HG02610 (cell line): ENCODE data around the gene LAPTM5.
"Not testable (repeated sequence)": the region's sequence is repeated elsewhere in the genome, so short reads cannot be mapped to it uniquely, and the experiment has no call there.

Source experiments
- ATAC-seq: cut with Tn5 transposase; IDR thresholded peaks from one replicate; pipeline ENCODE4 v1.9.1; 2021; ENCODE audit warnings: mild to moderate bottlenecking, moderate library complexity; ENCODE audit not compliant: unreplicated experiment

Gene LAPTM5

DNA sequence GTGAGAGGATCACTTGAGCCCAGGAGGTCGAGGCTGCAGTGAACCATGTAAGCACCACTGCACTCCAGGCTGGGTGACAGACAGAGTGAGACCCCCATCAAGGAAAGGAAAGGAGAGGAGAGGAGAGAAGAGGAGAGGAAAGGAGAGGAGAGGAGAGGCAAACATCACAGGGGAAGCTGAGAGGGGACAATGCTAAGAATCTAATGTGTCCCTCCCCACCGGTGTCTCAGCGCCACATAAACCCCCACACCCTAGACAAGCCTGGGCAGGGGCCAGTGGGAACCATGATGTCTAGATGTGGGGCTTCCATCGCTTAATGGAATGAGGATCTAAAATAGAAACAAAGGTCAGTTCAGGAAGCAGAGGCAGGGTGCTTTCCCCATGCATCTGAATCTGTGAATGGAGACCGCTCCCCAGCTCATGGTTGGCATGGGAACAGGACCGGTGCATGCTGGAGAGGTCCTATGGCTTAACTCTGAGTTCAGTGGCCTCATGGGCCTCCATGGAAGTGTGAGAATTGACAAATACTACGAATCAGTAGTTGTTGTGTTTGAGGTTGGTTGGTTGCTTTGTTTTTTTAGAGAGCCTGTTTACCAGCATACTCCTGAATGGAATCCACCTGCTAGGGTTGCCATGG, 16.3 kb upstream of the LAPTM5 start:
- no peak for ATAC-seq

- no peak for ATAC-seq
Observed at GRCh38 chr1:30771005-30771404, 13.4 kb upstream of the LAPTM5 start.

DNA sequence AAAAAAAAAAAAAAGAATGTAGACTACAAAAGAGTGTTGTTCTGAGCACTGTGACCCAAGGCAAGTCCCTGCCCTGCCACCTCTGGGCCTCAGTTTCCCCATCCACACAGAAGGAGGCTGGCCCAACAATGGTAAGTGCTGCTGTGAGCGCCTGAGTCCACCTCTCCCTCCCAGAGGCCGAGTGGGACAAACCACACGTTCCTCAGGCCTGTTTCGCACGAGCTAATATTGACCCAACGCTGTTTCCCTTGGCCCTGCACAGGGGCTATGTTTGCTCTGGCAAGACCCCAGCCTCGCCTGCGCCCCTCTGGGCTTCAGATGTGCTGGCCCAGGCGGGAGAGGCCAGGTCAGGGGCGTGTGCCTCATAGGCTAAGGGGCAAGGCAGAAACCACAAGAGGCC, 12.6 kb upstream of the LAPTM5 start:
- ATAC-seq: no peak

DNA sequence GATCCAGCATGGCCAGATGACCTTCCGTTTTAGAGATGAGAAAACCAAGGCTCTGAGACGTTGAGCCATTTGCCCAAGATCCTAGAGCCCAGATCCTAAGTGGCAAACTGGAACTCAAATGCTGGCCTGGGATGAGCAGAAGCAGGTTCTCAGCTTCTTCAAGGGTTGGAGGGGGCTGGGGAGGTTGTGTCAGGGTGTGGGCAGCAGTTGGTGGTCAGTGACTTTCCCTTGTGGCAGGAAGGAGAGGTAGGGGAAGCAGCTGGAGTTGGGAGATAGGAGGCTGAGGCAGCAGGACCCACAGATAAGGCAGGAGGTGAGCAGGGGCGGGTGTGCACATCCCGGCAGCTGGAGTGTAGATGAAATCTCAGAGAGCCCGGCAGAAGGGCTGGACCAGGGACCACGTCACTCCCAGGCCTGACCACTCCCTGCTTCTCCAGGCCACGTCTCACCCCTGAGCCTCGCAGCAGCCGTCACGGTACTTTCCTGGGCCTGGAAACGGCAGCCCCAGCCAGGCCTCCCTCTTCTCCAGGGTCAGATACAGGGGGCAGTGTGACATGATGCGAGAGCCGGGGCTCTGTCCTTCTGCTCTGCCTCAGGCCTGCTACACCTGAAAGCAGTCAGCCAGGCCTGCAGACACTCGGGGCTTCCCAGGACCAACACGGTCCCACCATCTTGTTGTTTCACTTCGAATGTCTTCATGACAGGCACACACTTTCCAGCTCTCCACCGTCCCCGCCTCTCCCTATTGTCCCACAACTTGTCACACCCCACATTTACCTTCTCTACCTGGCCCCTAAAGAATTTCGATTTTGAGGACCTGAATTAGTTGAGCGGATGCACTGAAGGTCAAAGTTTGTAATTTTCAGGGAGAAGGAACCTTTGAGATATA, 11.5 kb upstream of the LAPTM5 start:
- ATAC-seq: no peak

DNA sequence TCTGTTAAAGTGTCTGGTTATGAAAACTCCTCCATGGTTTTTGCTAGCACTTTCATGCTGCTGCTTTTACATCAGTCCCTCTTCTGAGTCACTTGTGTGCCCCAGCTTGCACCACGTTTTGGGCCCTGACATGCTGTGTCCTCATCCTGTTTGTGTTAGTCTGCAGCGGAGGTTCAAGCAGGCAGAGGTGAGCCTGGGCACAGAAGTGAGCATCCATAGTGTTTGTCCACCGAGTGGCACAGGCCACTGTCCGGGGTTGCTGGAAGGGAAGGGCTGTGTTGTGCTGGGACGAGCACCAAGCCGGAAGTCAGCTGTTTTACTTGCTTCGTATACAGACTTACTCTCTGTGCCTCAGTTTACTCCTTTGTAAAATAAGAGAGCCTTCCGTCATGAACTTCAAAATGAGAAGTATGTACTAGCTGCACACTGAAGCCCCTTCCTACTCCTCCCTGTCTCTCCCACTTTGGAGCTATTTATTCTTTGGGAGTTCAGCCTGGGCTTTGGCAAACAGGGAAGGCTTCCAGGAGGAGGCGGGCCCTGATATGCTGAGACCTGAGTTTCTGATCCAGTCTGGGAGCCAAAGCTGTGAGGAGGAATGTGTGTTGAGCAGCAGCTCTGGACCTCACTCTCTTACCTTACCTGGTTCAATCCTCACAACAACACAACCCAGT, 10.7 kb upstream of the LAPTM5 start:
- ATAC-seq: no peak

GRCh38 chr1:30766948-30767347, 9.4 kb upstream of the LAPTM5 start:
- not testable (repeated sequence) for ATAC-seq

- no peak for ATAC-seq
Observed at GRCh38 chr1:30765556-30766434, 8.2 kb upstream of the LAPTM5 start.

GRCh38 chr1:30764939-30765555, 7.5 kb upstream of the LAPTM5 start:
- no peak for ATAC-seq

- no peak for ATAC-seq
Observed at GRCh38 chr1:30764396-30764795, 6.8 kb upstream of the LAPTM5 start.

DNA sequence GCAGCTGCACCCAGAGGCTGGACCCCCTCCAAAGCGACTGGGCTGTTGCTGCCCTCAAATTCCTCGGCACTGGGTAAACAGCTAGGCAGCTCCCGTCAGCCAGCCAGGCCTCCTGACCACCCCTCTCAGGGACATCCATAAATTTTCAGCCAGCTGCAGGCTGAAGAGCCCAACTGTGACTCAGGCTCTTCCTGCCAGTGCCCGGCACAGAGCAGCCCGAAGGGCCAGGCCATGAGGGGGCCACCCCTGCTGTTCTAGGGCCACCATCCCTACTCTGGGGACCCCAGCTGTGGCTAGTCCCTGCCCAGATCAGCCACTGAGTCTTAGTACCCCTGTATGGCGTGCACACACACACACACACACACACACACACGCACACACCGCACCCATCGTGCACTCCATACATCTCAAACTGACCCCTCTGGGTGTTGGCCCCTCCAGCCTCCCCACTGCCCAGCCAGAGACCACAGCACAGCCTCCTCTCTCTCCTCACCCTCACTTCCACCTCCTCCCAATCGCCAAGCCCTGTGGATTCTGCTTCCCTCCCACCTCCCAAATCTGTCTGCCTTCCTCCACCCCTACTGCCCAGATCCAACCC, 6.2 kb upstream of the LAPTM5 start:
- ATAC-seq: no peak

GRCh38 chr1:30762930-30763650, 5.5 kb upstream of the LAPTM5 start:
- no peak for ATAC-seq

DNA sequence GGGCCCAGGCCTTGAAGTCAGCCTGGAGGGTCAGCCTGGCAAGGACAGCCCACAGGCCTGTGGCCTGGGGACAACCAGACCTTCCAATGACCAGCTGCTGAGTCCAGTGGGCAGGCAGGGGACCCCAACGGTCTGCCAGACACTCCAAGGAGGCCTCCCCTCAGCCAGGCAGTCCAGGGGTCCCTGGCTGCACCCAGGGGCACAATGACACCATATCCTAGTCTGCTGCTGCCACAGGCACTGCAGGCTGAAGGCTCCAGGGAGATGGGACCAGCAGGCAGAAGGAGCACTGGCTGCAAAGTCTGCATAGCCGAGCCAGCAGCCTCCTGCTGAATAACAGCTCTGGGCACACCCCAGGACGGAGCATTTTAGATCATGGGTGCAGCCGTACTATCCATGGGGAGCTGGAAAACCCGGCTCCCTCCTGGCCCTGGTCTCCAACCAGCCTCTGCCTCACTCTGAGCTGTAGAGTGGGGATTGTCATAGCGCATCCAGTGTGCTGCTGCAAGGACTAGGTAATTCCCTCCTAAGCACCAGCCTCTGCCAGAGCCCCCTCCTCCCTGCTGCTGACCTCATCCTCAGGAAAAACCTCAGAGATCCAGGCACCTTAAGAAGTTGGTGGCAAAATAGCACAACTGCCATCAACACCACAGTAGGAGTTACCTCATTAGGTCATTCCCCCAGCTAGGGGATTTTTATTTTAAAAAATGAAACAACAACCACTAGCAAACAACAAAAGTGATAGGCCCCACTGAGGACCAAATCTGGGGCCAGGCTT, 4.8 kb upstream of the LAPTM5 start:
- ATAC-seq: no peak

DNA sequence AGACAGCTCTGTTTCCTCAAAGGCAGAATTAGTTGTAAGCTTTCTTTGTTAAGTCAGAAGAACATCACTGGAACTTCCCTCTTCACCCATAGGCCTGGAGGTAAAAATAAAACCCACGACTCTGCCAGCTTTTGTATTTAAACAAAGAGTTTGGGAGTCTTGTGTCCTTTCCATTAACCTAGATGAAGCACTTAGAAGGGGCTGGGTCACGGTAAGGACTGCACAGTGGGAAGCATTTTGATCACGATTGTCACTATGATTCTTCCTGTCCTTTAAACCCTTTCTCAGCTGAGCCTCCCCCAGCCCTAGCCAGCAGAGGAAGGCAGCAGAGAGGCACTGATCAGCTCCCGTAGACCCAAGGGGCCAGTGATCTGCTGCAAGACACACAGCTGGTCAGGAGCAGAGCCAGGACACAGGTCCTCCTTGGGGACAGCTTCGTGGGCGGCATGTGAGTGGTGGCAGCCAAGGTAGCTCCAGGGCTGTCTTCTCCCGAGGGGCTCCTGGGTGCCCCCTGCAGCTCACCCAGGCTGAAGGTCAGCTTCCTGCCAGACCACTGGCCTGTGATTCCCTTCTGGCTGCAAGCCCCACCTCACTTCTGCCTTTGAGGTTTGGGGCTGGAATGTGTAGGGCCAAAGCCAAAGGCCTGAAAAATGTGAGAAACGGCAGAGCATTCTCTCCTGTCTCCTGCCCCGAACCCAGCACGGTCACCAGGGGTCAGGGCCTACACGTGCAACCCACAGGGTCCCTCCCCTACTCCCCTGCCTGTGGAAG, 4.0 kb upstream of the LAPTM5 start:
- no peak for ATAC-seq

- ATAC-seq: no peak
Observed at GRCh38 chr1:30760596-30761324, 3.2 kb upstream of the LAPTM5 start.

- ATAC-seq: no peak
Observed at GRCh38 chr1:30759718-30760281, 2.2 kb upstream of the LAPTM5 start.

DNA sequence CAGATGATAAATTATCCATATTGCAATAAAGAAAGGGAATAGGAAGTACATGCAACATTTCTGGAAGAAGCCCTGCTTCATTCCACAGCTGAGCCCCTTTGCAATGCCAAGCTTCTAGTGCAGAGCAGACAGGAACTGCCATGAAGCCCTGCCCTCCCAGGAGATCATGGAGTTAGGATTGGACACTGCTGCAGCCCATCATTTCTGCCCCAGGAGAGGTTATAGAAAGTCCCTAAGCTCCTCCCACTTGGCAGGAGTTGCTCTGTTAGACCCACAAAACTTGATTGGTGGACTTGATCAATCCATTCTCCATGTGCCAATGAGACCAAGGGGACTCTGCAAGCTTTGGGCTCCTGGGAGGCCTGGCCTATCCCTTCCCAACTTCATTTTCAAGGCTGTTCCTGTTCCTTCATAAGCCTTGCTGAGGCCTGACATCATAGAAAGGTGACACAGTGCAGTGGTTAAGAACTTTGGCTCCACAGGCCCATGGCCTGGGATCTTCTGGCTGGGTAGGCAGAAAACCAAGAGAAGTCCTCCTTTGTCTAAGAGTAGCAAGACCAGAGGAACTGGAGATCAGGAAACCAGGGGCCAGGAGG, 1.3 kb upstream of the LAPTM5 start:
- no peak for ATAC-seq
